H9 (cell line): Measurements from ENCODE around the gene DAD1. TPM values are rescaled to one million over a fixed set of nuclear protein-coding genes. Genes with fewer than 3 reads are reported as not detected.

Experiments
- DNase-seq: peaks from one replicate; pipeline ENCODE4 v3.0.0-alpha.2; 2017
- H2AFZ ChIP-seq: one replicate; pipeline ENCODE4 v1.6.1; 2013; ENCODE audit warnings: mild to moderate bottlenecking, low read length, control low read depth, moderate library complexity
- H2AK5ac ChIP-seq: 2 replicates; pipeline ENCODE4 v1.6.1; 2013; ENCODE audit warnings: low read length, control low read depth, mixed read lengths; ENCODE audit not compliant: insufficient read length
- H2BK120ac ChIP-seq: one replicate; pipeline ENCODE4 v1.6.1; 2013; ENCODE audit warnings: low read depth, mild to moderate bottlenecking, low read length, control low read depth, inconsistent platforms; ENCODE audit not compliant: poor library complexity, severe bottlenecking
- H2BK12ac ChIP-seq: 2 replicates; pipeline ENCODE4 v1.6.1; 2013; ENCODE audit warnings: low read length, control low read depth, mixed read lengths, low read depth; ENCODE audit not compliant: insufficient read length
- H2BK15ac ChIP-seq: 2 replicates; pipeline ENCODE4 v1.6.1; 2013; ENCODE audit warnings: low read depth, low read length, control low read depth
- H2BK20ac ChIP-seq: one replicate; pipeline ENCODE4 v1.6.1; 2013; ENCODE audit warnings: low read depth, mild to moderate bottlenecking, low read length, control low read depth, inconsistent platforms; ENCODE audit not compliant: poor library complexity, severe bottlenecking
- H2BK5ac ChIP-seq: 2 replicates; pipeline ENCODE4 v1.6.1; 2013; ENCODE audit warnings: low read length, control low read depth, mixed read lengths; ENCODE audit not compliant: insufficient read length
- H3K14ac ChIP-seq: 2 replicates; pipeline ENCODE4 v1.6.1; 2013; ENCODE audit warnings: low read length, control low read depth; ENCODE audit not compliant: insufficient read depth
- H3K18ac ChIP-seq: 2 replicates; pipeline ENCODE4 v1.6.1; 2013; ENCODE audit warnings: low read depth, mild to moderate bottlenecking, mixed read lengths, low read length, control low read depth; ENCODE audit not compliant: insufficient read length
- H3K23ac ChIP-seq: 2 replicates; pipeline ENCODE4 v1.6.1; 2013; ENCODE audit warnings: low read length, control low read depth, mixed read lengths, low read depth; ENCODE audit not compliant: insufficient read length
- H3K23me2 ChIP-seq: 2 replicates; pipeline ENCODE4 v1.6.1; 2013; ENCODE audit warnings: low read depth, mild to moderate bottlenecking, mixed read lengths, low read length, control low read depth; ENCODE audit not compliant: insufficient read length, poor library complexity, severe bottlenecking
- H3K27ac ChIP-seq: 2 replicates; pipeline ENCODE4 v1.5.1; 2013; ENCODE audit warnings: low read length, control low read depth, mixed read lengths, low read depth; ENCODE audit not compliant: insufficient read length
- H3K27me3 ChIP-seq: 2 replicates; pipeline ENCODE4 v1.6.1; 2013; ENCODE audit warnings: low read length, control low read depth, inconsistent platforms; ENCODE audit not compliant: insufficient read depth
- H3K4ac ChIP-seq: 2 replicates; pipeline ENCODE4 v1.6.1; 2013; ENCODE audit warnings: low read depth, mild to moderate bottlenecking, control low read depth, inconsistent platforms, low read length, moderate library complexity
- H3K4me1 ChIP-seq: 2 replicates; pipeline ENCODE4 v1.6.1; 2013; ENCODE audit warnings: low read length, control low read depth, inconsistent platforms; ENCODE audit not compliant: insufficient read depth
- H3K4me2 ChIP-seq: 2 replicates; pipeline ENCODE4 v1.6.1; 2013; ENCODE audit warnings: low read length, control low read depth, mixed read lengths; ENCODE audit not compliant: insufficient read length, insufficient read depth
- H3K56ac ChIP-seq: 2 replicates; pipeline ENCODE4 v1.6.1; 2013; ENCODE audit warnings: low read depth, mild to moderate bottlenecking, mixed read lengths, low read length, control low read depth; ENCODE audit not compliant: insufficient read length
- H3K79me1 ChIP-seq: 2 replicates; pipeline ENCODE4 v1.6.1; 2013; ENCODE audit warnings: low read depth, mild to moderate bottlenecking, moderate library complexity, low read length, control low read depth, inconsistent platforms; ENCODE audit not compliant: insufficient read depth, poor library complexity, severe bottlenecking
- H3K79me2 ChIP-seq: 2 replicates; pipeline ENCODE4 v1.6.1; 2013; ENCODE audit warnings: low read length, control low read depth, inconsistent platforms; ENCODE audit not compliant: insufficient read depth
- H3K9ac ChIP-seq: 2 replicates; pipeline ENCODE4 v1.6.1; 2013; ENCODE audit warnings: low read length, control low read depth, mixed read lengths; ENCODE audit not compliant: insufficient read length; ENCODE audit errors: extremely low read depth
- H3K9me3 ChIP-seq: one replicate; pipeline ENCODE4 v1.6.1; 2013; ENCODE audit warnings: low read depth, low read length, inconsistent platforms; ENCODE audit not compliant: control insufficient read depth
- H3T11ph ChIP-seq: one replicate; pipeline ENCODE4 v1.6.1; 2013; ENCODE audit warnings: mild to moderate bottlenecking, low read length, control low read depth, inconsistent platforms
- H4K20me1 ChIP-seq: one replicate; pipeline ENCODE4 v1.6.1; 2013; ENCODE audit not compliant: control insufficient read depth, insufficient read length, insufficient read depth
- H4K5ac ChIP-seq: 2 replicates; pipeline ENCODE4 v1.6.1; 2013; ENCODE audit warnings: low read depth, mild to moderate bottlenecking, mixed read lengths, low read length, control low read depth; ENCODE audit not compliant: insufficient read length
- H4K8ac ChIP-seq: replicated peaks from 2 replicates; pipeline ENCODE4 v1.6.1; 2013; ENCODE audit warnings: low read length, control low read depth, mixed read lengths, low read depth; ENCODE audit not compliant: insufficient read length
- H4K91ac ChIP-seq: 2 replicates; pipeline ENCODE4 v1.6.1; 2013; ENCODE audit warnings: low read depth, mild to moderate bottlenecking, moderate library complexity, mixed read lengths, low read length, control low read depth; ENCODE audit not compliant: insufficient read length
- H3K27ac Mint-ChIP-seq, 3 experiments: 2 replicates in 2 of 3; 3 replicates in 1 of 3; pipeline ENCODE4 v1.8.0; 2020 to 2021; ENCODE audit warnings: mixed read lengths in 3 of 3, mild to moderate bottlenecking in 1 of 3, moderate library complexity in 1 of 3
- H3K27me3 Mint-ChIP-seq: 2 replicates; pipeline ENCODE4 v1.8.0; 2021; ENCODE audit warnings: low read depth, mild to moderate bottlenecking, moderate library complexity, mixed read lengths
- H3K36me3 Mint-ChIP-seq, 3 experiments: 2 replicates in 2 of 3; 3 replicates in 1 of 3; pipeline ENCODE4 v1.8.0; 2020 to 2021; ENCODE audit warnings: low read depth in 3 of 3, mixed read lengths in 3 of 3; ENCODE audit not compliant: insufficient read depth in 1 of 3
- H3K4me1 Mint-ChIP-seq, 2 experiments: 2 replicates each; pipeline ENCODE4 v1.8.0; 2020; ENCODE audit warnings: mixed read lengths in 2 of 2
- H3K4me3 Mint-ChIP-seq, 2 experiments: 2 replicates in 1 of 2; 3 replicates in 1 of 2; pipeline ENCODE4 v1.8.0; 2020 to 2021; ENCODE audit warnings: mild to moderate bottlenecking in 2 of 2, mixed read lengths in 2 of 2, moderate library complexity in 1 of 2
- H3K9me3 Mint-ChIP-seq, 2 experiments: 2 replicates in 1 of 2; 3 replicates in 1 of 2; pipeline ENCODE4 v1.8.0; 2020; ENCODE audit warnings: mild to moderate bottlenecking in 2 of 2, mixed read lengths in 2 of 2, moderate library complexity in 1 of 2
- WGBS: extraction: QIAGEN DNeasy Blood & Tissue Kit; methylation state at CpG from one replicate; pipeline ENCODE4 v1.1.7; 2013; ENCODE audit warnings: missing lambda C conversion rate, low lambda C conversion rate, mixed read lengths; ENCODE audit not compliant: insufficient read length; ENCODE audit errors: extremely low coverage; 5-methylcytosine and 5-hydroxymethylcytosine counted together
- total RNA-seq: library from RNA; stranded (reverse); gene quantifications from 2 replicates; pipeline ENCODE4 v1.2.1, GENCODE V29; 2021
- TF ChIP-seq, protein P1 (sequence below): fragments of 200-600 bp; sonication (generic); conservative IDR thresholded peaks from 3 replicates; pipeline ENCODE4 v1.8.0; 2021; ENCODE audit warnings: antibody characterized with exemption, mild to moderate bottlenecking

Gene DAD1
- total RNA-seq, 1 experiment from 2014 or later = 127 TPM

DNA sequence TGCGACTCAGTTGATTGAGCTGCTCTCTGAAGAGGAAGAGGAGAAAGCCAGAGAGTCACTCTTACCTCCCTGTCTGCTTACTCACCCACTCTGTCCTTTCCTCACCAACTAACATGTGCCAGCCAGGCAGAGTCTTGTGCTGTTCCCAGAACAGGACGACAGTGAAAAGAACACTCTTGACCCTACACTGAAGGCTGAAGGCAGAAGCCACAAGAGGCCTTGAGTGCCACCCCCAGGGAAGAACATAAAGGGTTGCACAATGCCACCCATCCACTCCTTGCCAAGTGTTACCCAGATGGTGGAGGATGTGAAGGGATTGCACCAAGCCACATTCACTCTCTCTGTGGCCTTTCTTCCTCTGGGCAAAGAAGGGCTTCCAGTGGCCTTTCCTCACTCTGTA is 21.9 kb upstream of the DAD1 start:
- Histone ChIP-seq H3T11ph (no peak overlapping the region), H4K8ac (no peak overlapping the region), H3K56ac (no peak overlapping the region), H2BK5ac (no peak overlapping the region), H4K20me1 (no peaks in the 10 kb centered on the region), H2BK120ac (no peak overlapping the region), H2AFZ (no peak overlapping the region), H4K5ac (no peak overlapping the region), H2AK5ac (no peak overlapping the region), H3K4me1 (peaks cover 3% of the 10 kb centered on the region; the same call in 1 of the 2 replicates), H4K91ac (no peak overlapping the region), H3K18ac (no peak overlapping the region), H3K4me2 (no peak overlapping the region), H3K79me1 (no peaks in the 10 kb centered on the region), H3K27me3 (no peaks in the 10 kb centered on the region), H3K9ac (no peak overlapping the region), H2BK15ac (no peak overlapping the region), H3K23ac (no peak overlapping the region), H3K4ac (no peak overlapping the region), H3K14ac (no peak overlapping the region), H3K23me2 (no peaks in the 10 kb centered on the region), H2BK12ac (no peak overlapping the region), H3K27ac (no peak overlapping the region), H2BK20ac (no peak overlapping the region), H3K9me3 (no peaks in the 10 kb centered on the region), H3K79me2 (no peaks in the 10 kb centered on the region)
- WGBS = no CpG with 5 or more reads among the region's 2 CpGs
- DNase-seq = no peak
- Mint-ChIP-seq H3K4me1 (peaks cover 13 to 15% of the 10 kb centered on the region in 2 experiments), H3K4me3 (no peak overlapping the region), H3K27me3 (no peaks in the 10 kb centered on the region), H3K9me3 (peaks cover 0 to 3% of the 10 kb centered on the region in 2 experiments; a peak in 1 of 5 replicates), H3K27ac (no peak overlapping the region), H3K36me3 (peaks cover 16 to 50% (median 43%) of the 10 kb centered on the region in 3 experiments; a peak in 6 of 7 replicates)
- TF ChIP-seq, protein P1, sequence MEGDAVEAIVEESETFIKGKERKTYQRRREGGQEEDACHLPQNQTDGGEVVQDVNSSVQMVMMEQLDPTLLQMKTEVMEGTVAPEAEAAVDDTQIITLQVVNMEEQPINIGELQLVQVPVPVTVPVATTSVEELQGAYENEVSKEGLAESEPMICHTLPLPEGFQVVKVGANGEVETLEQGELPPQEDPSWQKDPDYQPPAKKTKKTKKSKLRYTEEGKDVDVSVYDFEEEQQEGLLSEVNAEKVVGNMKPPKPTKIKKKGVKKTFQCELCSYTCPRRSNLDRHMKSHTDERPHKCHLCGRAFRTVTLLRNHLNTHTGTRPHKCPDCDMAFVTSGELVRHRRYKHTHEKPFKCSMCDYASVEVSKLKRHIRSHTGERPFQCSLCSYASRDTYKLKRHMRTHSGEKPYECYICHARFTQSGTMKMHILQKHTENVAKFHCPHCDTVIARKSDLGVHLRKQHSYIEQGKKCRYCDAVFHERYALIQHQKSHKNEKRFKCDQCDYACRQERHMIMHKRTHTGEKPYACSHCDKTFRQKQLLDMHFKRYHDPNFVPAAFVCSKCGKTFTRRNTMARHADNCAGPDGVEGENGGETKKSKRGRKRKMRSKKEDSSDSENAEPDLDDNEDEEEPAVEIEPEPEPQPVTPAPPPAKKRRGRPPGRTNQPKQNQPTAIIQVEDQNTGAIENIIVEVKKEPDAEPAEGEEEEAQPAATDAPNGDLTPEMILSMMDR = no peak
